HG03432 (cell line): ENCODE data around the gene ADH7.
"Not testable (repeated sequence)": the region's sequence is repeated elsewhere in the genome, so short reads cannot be mapped to it uniquely, and the experiment has no call there.

ENCODE experiments used
- ATAC-seq: cut with Tn5 transposase; IDR thresholded peaks from one replicate; pipeline ENCODE4 v1.9.1; 2021; ENCODE audit warnings: mild to moderate bottlenecking, moderate library complexity; ENCODE audit not compliant: unreplicated experiment

Gene ADH7

GRCh38 chr4:99381588-99382175 is 53.5 kb downstream of the ADH7 start:
- ATAC-seq = no peak

GRCh38 chr4:99379571-99379970 is 55.6 kb downstream of the ADH7 start:
- ATAC-seq = no peak

GRCh38 chr4:99378876-99379275 is 56.3 kb downstream of the ADH7 start:
- no peak for ATAC-seq

- not testable (repeated sequence) for ATAC-seq
Measured at GRCh38 chr4:99377341-99377740, 57.8 kb downstream of the ADH7 start.

- ATAC-seq = not testable (repeated sequence)
Measured at GRCh38 chr4:99372464-99372863, 62.7 kb downstream of the ADH7 start.

GRCh38 chr4:99367817-99368216 is 67.3 kb downstream of the ADH7 start:
- not testable (repeated sequence) for ATAC-seq

- no peak for ATAC-seq
Measured at GRCh38 chr4:99366491-99366890, 68.7 kb downstream of the ADH7 start.

- ATAC-seq = no peak
Measured at GRCh38 chr4:99362768-99363167, 72.4 kb downstream of the ADH7 start.
